Hepatocyte (in vitro differentiated cells): ENCODE data around the gene TNNT3. TPM values are rescaled to one million over a fixed set of nuclear protein-coding genes. Genes with fewer than 3 reads are reported as not detected.

Experiments used
- DNase-seq: peaks from one replicate; pipeline ENCODE4 v3.0.0-alpha.2; 2016; ENCODE audit warnings: low spot score
- H2AFZ ChIP-seq: fragments of 200-600 bp; sonication (generic); 2 replicates; pipeline ENCODE4 v1.6.0; 2016; ENCODE audit warnings: antibody characterized with exemption, mild to moderate bottlenecking
- H3K27ac ChIP-seq: fragments of 200-600 bp; sonication (generic); 2 replicates; pipeline ENCODE4 v1.5.1; 2016; ENCODE audit warnings: mild to moderate bottlenecking
- H3K27me3 ChIP-seq: fragments of 200-600 bp; sonication (generic); 2 replicates; pipeline ENCODE4 v1.6.1; 2016
- H3K36me3 ChIP-seq: fragments of 200-600 bp; sonication (generic); replicated peaks from 2 replicates; pipeline ENCODE4 v1.5.1; 2016; ENCODE audit warnings: low read depth; ENCODE audit not compliant: insufficient read depth
- H3K4me1 ChIP-seq: fragments of 200-600 bp; sonication (generic); 2 replicates; pipeline ENCODE4 v1.5.1; 2016; ENCODE audit warnings: mild to moderate bottlenecking, moderate library complexity; ENCODE audit not compliant: insufficient read depth
- H3K4me2 ChIP-seq: fragments of 200-600 bp; sonication (generic); 2 replicates; pipeline ENCODE4 v1.6.0; 2016
- H3K4me3 ChIP-seq: fragments of 200-600 bp; sonication (generic); 2 replicates; pipeline ENCODE4 v1.5.1; 2016; ENCODE audit warnings: mild to moderate bottlenecking
- H3K79me2 ChIP-seq: fragments of 200-600 bp; sonication (generic); 2 replicates; pipeline ENCODE4 v1.6.0; 2017; ENCODE audit warnings: mild to moderate bottlenecking
- H3K9me2 ChIP-seq: fragments of 200-600 bp; sonication (generic); replicated peaks from 2 replicates; pipeline ENCODE4 v1.6.0; 2017; ENCODE audit warnings: mild to moderate bottlenecking; ENCODE audit not compliant: insufficient read depth
- H3K9me3 ChIP-seq: fragments of 200-600 bp; sonication (generic); 2 replicates; pipeline ENCODE4 v1.5.1; 2016; ENCODE audit warnings: low read depth, mild to moderate bottlenecking
- H4K20me1 ChIP-seq: fragments of 200-600 bp; sonication (generic); 2 replicates; pipeline ENCODE4 v1.6.0; 2016; ENCODE audit warnings: mild to moderate bottlenecking; ENCODE audit not compliant: insufficient read depth, poor library complexity, severe bottlenecking
- CTCF ChIP-seq: fragments of 200-600 bp; sonication (generic); IDR thresholded peaks from 2 replicates; pipeline ENCODE4 v1.5.1; 2016; ENCODE audit warnings: antibody characterized with exemption, mild to moderate bottlenecking; ENCODE audit not compliant: poor library complexity
- EZH2 ChIP-seq: fragments of 200-600 bp; sonication (generic); IDR thresholded peaks from 2 replicates; pipeline ENCODE4 v1.6.1; 2016; ENCODE audit warnings: antibody characterized with exemption, mild to moderate bottlenecking, borderline replicate concordance
- EZH2phosphoT487 ChIP-seq: fragments of 200-600 bp; sonication (generic); IDR thresholded peaks from one replicate; pipeline ENCODE4 v1.6.1; 2018; ENCODE audit warnings: antibody characterized with exemption, mild to moderate bottlenecking, low read depth, moderate library complexity; ENCODE audit not compliant: unreplicated experiment, severe bottlenecking
- WGBS: methylation state at CpG from one replicate; pipeline ENCODE4 v1.1.6; 2016; ENCODE audit warnings: low lambda C conversion rate; ENCODE audit errors: missing lambda C conversion rate; 5-methylcytosine and 5-hydroxymethylcytosine counted together
- polyA plus RNA-seq: library from polyadenylated mRNA; unstranded; fragments of >200 nt; fragmentation: Nextera tagmentation; extraction: Ambion mirVana; gene quantifications from 2 replicates; pipeline ENCODE4 v1.2.1, GENCODE V29; 2016
- total RNA-seq: library from RNA; depleted of rRNA; stranded (reverse); fragments of >200 nt; gene quantifications from 2 replicates; pipeline ENCODE4 v1.2.3, GENCODE V29; 2014

The TNNT3 gene
- total and polyA plus RNA-seq, 2 experiments from 2014 or later = 19.2 to 29.9 TPM

DNA sequence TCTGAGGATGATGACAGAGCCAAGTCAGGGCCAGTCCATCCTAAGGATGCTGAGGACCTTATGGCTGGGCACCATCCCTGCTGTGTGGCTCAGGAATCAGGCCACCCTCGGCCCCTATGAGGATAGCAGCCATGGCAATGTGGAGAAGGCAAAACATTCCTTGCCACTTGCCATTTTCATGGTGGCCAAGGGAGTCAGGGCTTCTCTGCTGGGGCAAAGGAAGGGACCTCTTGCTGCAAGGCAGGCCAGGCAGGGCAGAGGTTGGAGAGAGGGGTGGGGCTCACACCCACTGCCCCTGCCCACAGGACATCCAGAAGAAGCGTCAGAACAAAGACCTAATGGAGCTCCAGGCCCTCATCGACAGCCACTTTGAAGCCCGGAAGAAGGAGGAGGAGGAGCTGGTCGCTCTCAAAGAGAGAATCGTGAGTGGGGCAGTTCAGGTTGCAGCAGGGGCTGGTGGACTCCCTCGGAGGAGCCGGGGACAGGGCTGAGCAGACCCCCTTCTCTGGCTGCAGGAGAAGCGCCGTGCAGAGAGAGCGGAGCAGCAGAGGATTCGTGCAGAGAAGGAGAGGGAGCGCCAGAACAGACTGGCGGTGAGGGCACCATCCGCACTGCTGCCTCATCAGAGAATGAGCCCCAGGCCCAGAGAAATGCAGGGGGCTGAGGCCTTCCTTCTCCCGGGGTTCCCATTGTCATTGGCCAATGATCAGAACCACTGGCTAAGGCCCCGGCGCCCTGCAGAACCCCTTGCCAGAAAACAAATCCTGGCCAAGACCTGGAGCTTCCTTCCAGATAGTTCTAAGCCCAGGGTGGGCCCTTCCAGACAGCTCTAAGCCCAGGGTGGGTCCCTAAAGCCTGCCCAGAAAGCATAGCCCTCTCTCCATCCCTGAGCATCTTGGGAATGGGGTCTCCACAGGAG lies 14.2 kb downstream of the TNNT3 start:
- no peaks in the 10 kb centered on the region for H3K27me3 ChIP-seq
- 89% methylated on average over 18 of the region's 18 CpGs for WGBS

GRCh38 chr11:1934335-1935155 lies 15.0 kb downstream of the TNNT3 start:
- Histone ChIP-seq H3K9me2 (no peaks in the 10 kb centered on the region), H4K20me1 (no peaks in the 10 kb centered on the region), H3K79me2 (no peaks in the 10 kb centered on the region), H3K4me1 (peaks cover 21% of the 10 kb centered on the region), H3K27ac (no peak overlapping the region), H3K27me3 (no peaks in the 10 kb centered on the region), H2AFZ (no peak overlapping the region), H3K9me3 (no peaks in the 10 kb centered on the region), H3K36me3 (no peaks in the 10 kb centered on the region), H3K4me3 (no peak overlapping the region), H3K4me2 (no peak overlapping the region)
- WGBS = 85% methylated on average over 24 of the region's 24 CpGs
- no peak for DNase-seq
- TF ChIP-seq EZH2phosphoT487 = no peak
- TF ChIP-seq EZH2 = no peak
- no peak for TF ChIP-seq CTCF

More for the DNA sequence above, 14.2 kb downstream of the TNNT3 start:
- H2AFZ ChIP-seq = no peak overlapping the region
- TF ChIP-seq EZH2phosphoT487 (no peak), EZH2 (no peak)
- no peaks in the 10 kb centered on the region for H3K9me2 ChIP-seq
- no peaks in the 10 kb centered on the region for H3K9me3 ChIP-seq
- no peak overlapping the region for H3K27ac ChIP-seq
- H3K36me3 ChIP-seq = no peaks in the 10 kb centered on the region
- peaks cover 17% of the 10 kb centered on the region for H3K4me1 ChIP-seq
- no peaks in the 10 kb centered on the region for H4K20me1 ChIP-seq
- no peak overlapping the region for H3K4me3 ChIP-seq
- no peak for DNase-seq
- no peak overlapping the region for H3K4me2 ChIP-seq
- H3K79me2 ChIP-seq = no peaks in the 10 kb centered on the region

DNA sequence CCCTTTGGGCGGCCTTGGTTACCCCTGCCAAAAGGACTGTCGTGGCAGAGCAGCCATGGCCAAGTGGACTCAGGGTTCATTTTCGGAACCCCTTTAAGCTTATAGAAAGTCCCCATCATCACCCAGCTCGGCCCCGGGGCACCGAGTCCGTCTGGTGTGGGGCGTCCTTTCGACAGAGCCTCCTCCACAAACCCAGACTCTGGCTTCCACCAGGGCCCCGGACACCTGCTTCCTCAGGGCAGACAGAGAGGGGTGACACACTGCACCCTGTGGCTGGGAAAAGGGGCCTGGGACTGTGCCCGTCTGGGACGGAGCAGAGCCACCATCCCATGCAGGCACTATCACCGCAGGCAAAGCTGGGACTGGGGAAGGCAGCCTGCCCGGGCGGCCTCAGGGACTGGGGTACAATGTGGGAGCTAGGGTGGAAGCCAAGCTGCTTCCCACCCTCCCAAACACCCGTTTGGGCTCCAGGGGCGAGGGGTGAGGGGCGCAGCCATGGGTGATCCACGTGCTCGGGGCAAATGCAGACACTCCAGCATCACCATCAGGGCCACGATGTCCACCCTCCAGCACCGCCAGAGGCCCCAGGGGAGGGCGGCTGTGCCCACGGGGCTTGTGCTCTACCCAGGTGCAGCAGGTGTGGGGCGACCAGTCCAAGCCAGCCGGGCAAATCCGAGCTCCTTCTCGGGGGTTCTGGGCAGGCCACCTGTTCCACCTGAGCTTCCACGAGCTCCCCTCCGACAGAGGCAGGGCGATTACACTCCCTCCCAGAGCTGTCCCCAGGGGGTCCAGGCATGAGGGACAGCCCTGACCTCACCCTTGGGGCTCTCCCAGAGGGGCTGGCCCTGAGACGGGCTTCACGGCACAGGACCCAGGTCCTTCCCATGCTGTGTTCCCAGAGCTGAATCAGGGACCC lies 15.9 kb downstream of the TNNT3 start:
- Histone ChIP-seq H3K9me2 (no peaks in the 10 kb centered on the region), H3K9me3 (no peaks in the 10 kb centered on the region), H3K27ac (no peak overlapping the region), H3K4me1 (peaks cover 21% of the 10 kb centered on the region), H4K20me1 (no peaks in the 10 kb centered on the region), H3K27me3 (no peaks in the 10 kb centered on the region), H3K4me3 (no peak overlapping the region), H3K79me2 (no peaks in the 10 kb centered on the region), H2AFZ (no peak overlapping the region), H3K36me3 (no peaks in the 10 kb centered on the region), H3K4me2 (no peak overlapping the region)
- TF ChIP-seq EZH2 (no peak), CTCF (no peak), EZH2phosphoT487 (no peak)
- DNase-seq = no peak
- 90% methylated on average over 33 of the region's 33 CpGs for WGBS
